ENCODE measurements around the gene PAQR8. TPM values are rescaled to one million over a fixed set of nuclear protein-coding genes. Genes with fewer than 3 reads are reported as not detected.

The PAQR8 gene
- polyA plus RNA-seq, 1 donor from 2014 or later: 1.8 TPM

GRCh38 chr6:52341561-52342260 is 20.2 kb upstream of the PAQR8 start:
- Histone ChIP-seq H3K9me2 (ENCODE audit: insufficient read depth, low read length) (no peaks in the 10 kb centered on the region), H3K79me2 (replicated peaks; ENCODE audit: insufficient read depth, low read length) (no peaks in the 10 kb centered on the region), H4K20me1 (ENCODE audit: insufficient read depth) (no peaks in the 10 kb centered on the region), H3K27me3 (ENCODE audit: insufficient read depth, low read depth, low read length) (no peaks in the 10 kb centered on the region), H3K9ac (ENCODE audit: low read length) (no peak overlapping the region), H3K36me3 (ENCODE audit: insufficient read depth, low read length) (no peaks in the 10 kb centered on the region), H3K4me3 (ENCODE audit: low read length) (no peak overlapping the region), H2AFZ (ENCODE audit: low read depth, low read length) (no peak overlapping the region), H3K4me2 (ENCODE audit: low read length) (no peak overlapping the region), H3F3A (ENCODE audit: insufficient read depth, low read length, poor library complexity, severe bottlenecking) (no peaks in the 10 kb centered on the region), H3K9me3 (ENCODE audit: low read length) (no peaks in the 10 kb centered on the region), H3K27ac (ENCODE audit: low read length) (no peak overlapping the region)
- TF ChIP-seq MXI1 (conservative IDR thresholded peaks at IDR 0.05; ENCODE audit: poor library complexity, severe bottlenecking): no peak
- TF ChIP-seq POLR2AphosphoS5 (IDR thresholded peaks at IDR 0.05): no peak
- no peak for TF ChIP-seq CTCF (IDR thresholded peaks at IDR 0.05; ENCODE audit: poor library complexity, severe bottlenecking)
- TF ChIP-seq REST (IDR thresholded peaks at IDR 0.05; ENCODE audit: borderline replicate concordance): no peak
- TF ChIP-seq TAF1 (IDR thresholded peaks at IDR 0.05; ENCODE audit: low read depth): no peak
- no peak for TF ChIP-seq EP300 (conservative IDR thresholded peaks at IDR 0.05; ENCODE audit: poor library complexity, severe bottlenecking)
- TF ChIP-seq RAD21 (conservative IDR thresholded peaks at IDR 0.05): no peak
- no peak for TF ChIP-seq SMC3 (conservative IDR thresholded peaks at IDR 0.05; ENCODE audit: poor library complexity)
- TF ChIP-seq EZH2 (IDR thresholded peaks at IDR 0.05; ENCODE audit: borderline replicate concordance, insufficient read depth, low read length, poor library complexity, severe bottlenecking): no peak

GRCh38 chr6:52345311-52345710 is 16.6 kb upstream of the PAQR8 start:
- H3K79me2 ChIP-seq (replicated peaks; ENCODE audit: insufficient read depth, low read length): no peaks in the 10 kb centered on the region
- no peak overlapping the region for H3K4me3 ChIP-seq (ENCODE audit: low read length)
- H3K36me3 ChIP-seq (ENCODE audit: insufficient read depth, low read length): no peaks in the 10 kb centered on the region
- H2AFZ ChIP-seq (ENCODE audit: low read depth, low read length): no peak overlapping the region
- TF ChIP-seq REST (IDR thresholded peaks at IDR 0.05; ENCODE audit: borderline replicate concordance): no peak
- no peak for TF ChIP-seq EZH2 (IDR thresholded peaks at IDR 0.05; ENCODE audit: borderline replicate concordance, insufficient read depth, low read length, poor library complexity, severe bottlenecking)
- no peak for TF ChIP-seq RAD21 (conservative IDR thresholded peaks at IDR 0.05)
- no peak for TF ChIP-seq POLR2AphosphoS5 (IDR thresholded peaks at IDR 0.05)
- no peak for TF ChIP-seq TAF1 (IDR thresholded peaks at IDR 0.05; ENCODE audit: low read depth)
- TF ChIP-seq EP300 (conservative IDR thresholded peaks at IDR 0.05; ENCODE audit: poor library complexity, severe bottlenecking): no peak
- no peak for TF ChIP-seq SMC3 (conservative IDR thresholded peaks at IDR 0.05; ENCODE audit: poor library complexity)
- no peak for TF ChIP-seq MXI1 (conservative IDR thresholded peaks at IDR 0.05; ENCODE audit: poor library complexity, severe bottlenecking)
- TF ChIP-seq CTCF (IDR thresholded peaks at IDR 0.05; ENCODE audit: poor library complexity, severe bottlenecking): no peak
- H3F3A ChIP-seq (ENCODE audit: insufficient read depth, low read length, poor library complexity, severe bottlenecking): no peaks in the 10 kb centered on the region
- H3K9me3 ChIP-seq (ENCODE audit: low read length): no peaks in the 10 kb centered on the region
- no peak overlapping the region for H3K9ac ChIP-seq (ENCODE audit: low read length)
- no peaks in the 10 kb centered on the region for H4K20me1 ChIP-seq (ENCODE audit: insufficient read depth)
- H3K27me3 ChIP-seq (ENCODE audit: insufficient read depth, low read depth, low read length): no peaks in the 10 kb centered on the region
- H3K9me2 ChIP-seq (ENCODE audit: insufficient read depth, low read length): no peaks in the 10 kb centered on the region
- no peak overlapping the region for H3K27ac ChIP-seq (ENCODE audit: low read length)
- no peak overlapping the region for H3K4me2 ChIP-seq (ENCODE audit: low read length)
